ENCODE data around the gene GPHN. TPM values are rescaled to one million over a fixed set of nuclear protein-coding genes. Genes with fewer than 3 reads are reported as not detected.

The GPHN gene
- total RNA-seq, 1 experiment from 2014 or later = 18.1 TPM

DNA sequence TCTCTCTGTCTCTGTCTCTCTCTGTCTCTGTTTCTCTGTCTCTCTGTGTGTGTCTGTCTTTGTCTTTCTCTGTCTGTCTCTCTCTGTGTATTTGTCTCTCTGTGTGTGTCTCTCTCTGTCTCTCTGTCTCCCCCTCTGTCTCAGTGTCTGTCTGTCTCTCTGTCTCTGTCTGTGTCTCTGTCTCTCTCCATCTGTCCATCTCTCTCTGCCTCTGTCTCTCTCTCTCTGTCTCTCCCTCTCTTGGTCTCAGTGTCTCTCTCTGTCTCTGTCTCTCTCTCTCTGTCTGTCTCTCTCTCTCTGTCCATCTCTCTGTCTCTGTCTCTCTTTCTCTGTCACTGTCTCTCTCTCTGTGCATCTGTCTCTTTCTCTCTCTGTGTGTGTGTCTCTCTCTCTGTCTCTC, 537.5 kb downstream of the GPHN start:
- CTCF ChIA-PET = no interaction called here
- ATAC-seq = no peak

DNA sequence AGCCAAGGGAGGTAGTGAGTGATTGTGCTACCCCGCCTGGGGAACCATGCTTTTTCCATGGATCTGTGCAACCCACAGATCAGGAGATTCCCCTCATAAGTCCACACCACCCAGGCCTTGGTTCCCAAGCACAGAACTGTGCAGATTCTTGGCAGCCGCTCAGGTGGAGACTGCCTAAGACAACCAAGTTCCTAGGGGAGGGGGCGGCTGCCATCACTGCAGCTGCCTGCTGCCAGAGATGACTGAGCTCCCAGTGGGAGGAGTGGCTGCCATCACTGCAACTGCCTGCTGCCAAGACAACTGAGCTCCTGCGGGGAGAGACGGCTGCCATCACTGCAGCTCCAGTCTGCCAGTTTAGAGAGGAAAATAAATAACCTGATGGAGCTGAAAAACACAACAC, 542.9 kb downstream of the GPHN start:
- POLR2A ChIA-PET = no interaction called here

More for the DNA sequence above, 537.5 kb downstream of the GPHN start:
- H3K27me3 Mint-ChIP-seq (ENCODE audit: low read depth) = no peaks in the 10 kb centered on the region
- peaks cover 17% of the 10 kb centered on the region for H3K9me3 Mint-ChIP-seq
- no peak for DNase-seq (ENCODE audit: low spot score)
- H3K27ac Mint-ChIP-seq = no peak overlapping the region
- H3K36me3 Mint-ChIP-seq = peaks cover 6% of the 10 kb centered on the region
- POLR2A ChIA-PET = no interaction called here
- no peak for TF ChIP-seq ZNF416 (CRISPR knock-in tag; IDR thresholded peaks at IDR 0.05)
- no peak for TF ChIP-seq TEAD1 (CRISPR knock-in tag; IDR thresholded peaks at IDR 0.05)
- TF ChIP-seq GABPB1 (CRISPR knock-in tag; IDR thresholded peaks at IDR 0.05) = no peak
- TF ChIP-seq ATF1 (CRISPR knock-in tag; IDR thresholded peaks at IDR 0.05) = no peak
- TF ChIP-seq NFE2L1 (CRISPR knock-in tag; IDR thresholded peaks at IDR 0.05) = no peak
- TF ChIP-seq, protein P1, sequence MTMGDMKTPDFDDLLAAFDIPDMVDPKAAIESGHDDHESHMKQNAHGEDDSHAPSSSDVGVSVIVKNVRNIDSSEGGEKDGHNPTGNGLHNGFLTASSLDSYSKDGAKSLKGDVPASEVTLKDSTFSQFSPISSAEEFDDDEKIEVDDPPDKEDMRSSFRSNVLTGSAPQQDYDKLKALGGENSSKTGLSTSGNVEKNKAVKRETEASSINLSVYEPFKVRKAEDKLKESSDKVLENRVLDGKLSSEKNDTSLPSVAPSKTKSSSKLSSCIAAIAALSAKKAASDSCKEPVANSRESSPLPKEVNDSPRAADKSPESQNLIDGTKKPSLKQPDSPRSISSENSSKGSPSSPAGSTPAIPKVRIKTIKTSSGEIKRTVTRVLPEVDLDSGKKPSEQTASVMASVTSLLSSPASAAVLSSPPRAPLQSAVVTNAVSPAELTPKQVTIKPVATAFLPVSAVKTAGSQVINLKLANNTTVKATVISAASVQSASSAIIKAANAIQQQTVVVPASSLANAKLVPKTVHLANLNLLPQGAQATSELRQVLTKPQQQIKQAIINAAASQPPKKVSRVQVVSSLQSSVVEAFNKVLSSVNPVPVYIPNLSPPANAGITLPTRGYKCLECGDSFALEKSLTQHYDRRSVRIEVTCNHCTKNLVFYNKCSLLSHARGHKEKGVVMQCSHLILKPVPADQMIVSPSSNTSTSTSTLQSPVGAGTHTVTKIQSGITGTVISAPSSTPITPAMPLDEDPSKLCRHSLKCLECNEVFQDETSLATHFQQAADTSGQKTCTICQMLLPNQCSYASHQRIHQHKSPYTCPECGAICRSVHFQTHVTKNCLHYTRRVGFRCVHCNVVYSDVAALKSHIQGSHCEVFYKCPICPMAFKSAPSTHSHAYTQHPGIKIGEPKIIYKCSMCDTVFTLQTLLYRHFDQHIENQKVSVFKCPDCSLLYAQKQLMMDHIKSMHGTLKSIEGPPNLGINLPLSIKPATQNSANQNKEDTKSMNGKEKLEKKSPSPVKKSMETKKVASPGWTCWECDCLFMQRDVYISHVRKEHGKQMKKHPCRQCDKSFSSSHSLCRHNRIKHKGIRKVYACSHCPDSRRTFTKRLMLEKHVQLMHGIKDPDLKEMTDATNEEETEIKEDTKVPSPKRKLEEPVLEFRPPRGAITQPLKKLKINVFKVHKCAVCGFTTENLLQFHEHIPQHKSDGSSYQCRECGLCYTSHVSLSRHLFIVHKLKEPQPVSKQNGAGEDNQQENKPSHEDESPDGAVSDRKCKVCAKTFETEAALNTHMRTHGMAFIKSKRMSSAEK (CRISPR knock-in tag; IDR thresholded peaks at IDR 0.05; ENCODE audit: borderline replicate concordance) = no peak
- TF ChIP-seq, protein P2, sequence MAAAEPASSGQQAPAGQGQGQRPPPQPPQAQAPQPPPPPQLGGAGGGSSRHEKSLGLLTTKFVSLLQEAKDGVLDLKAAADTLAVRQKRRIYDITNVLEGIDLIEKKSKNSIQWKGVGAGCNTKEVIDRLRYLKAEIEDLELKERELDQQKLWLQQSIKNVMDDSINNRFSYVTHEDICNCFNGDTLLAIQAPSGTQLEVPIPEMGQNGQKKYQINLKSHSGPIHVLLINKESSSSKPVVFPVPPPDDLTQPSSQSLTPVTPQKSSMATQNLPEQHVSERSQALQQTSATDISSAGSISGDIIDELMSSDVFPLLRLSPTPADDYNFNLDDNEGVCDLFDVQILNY (CRISPR knock-in tag; IDR thresholded peaks at IDR 0.05) = no peak
- TF ChIP-seq, protein P3, sequence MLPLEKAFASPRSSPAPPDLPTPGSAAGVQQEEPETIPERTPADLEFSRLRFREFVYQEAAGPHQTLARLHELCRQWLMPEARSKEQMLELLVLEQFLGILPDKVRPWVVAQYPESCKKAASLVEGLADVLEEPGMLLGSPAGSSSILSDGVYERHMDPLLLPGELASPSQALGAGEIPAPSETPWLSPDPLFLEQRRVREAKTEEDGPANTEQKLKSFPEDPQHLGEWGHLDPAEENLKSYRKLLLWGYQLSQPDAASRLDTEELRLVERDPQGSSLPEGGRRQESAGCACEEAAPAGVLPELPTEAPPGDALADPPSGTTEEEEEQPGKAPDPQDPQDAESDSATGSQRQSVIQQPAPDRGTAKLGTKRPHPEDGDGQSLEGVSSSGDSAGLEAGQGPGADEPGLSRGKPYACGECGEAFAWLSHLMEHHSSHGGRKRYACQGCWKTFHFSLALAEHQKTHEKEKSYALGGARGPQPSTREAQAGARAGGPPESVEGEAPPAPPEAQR (CRISPR knock-in tag; IDR thresholded peaks at IDR 0.05) = no peak
- TF ChIP-seq TEAD4 (CRISPR knock-in tag; IDR thresholded peaks at IDR 0.05) = no peak
- TF ChIP-seq, protein P4, sequence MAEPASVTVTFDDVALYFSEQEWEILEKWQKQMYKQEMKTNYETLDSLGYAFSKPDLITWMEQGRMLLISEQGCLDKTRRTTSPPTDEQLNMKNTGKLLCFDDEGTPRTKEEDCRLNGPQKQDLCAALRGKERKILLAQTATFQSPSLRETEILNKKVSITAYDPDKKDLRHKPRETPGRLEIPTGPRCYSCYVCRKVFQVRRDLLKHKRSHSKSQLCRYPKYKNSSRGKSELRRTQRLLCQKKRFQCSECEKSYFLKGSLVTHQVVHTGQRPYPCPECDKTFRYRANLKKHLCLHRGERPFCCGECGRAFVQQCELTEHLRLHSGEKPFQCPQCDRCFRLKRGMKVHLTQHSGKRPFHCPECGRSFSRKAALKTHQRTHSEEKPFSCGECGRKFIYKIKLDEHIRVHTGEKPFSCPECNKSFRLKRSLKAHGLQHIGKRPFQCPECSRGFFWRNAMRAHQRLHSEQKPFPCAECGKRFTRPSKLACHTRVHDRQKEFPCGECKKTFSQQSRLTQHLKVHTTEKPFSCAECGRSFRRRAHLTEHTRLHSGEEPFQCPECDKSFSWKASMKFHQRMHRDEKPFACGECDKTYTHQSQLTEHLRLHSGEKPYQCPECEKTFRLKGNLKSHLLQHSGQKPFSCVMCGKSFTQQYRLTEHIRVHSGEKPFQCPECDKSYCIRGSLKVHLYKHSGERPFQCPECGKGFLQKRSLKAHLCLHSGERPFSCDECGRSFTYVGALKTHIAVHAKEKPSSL (CRISPR knock-in tag; conservative IDR thresholded peaks at IDR 0.05) = no peak
- TF ChIP-seq SOX15 (CRISPR knock-in tag; IDR thresholded peaks at IDR 0.05) = no peak
- TF ChIP-seq SMAD4 (CRISPR knock-in tag; IDR thresholded peaks at IDR 0.05) = no peak
- TF ChIP-seq ZNF121 (CRISPR knock-in tag; IDR thresholded peaks at IDR 0.05) = no peak
- no peak for TF ChIP-seq GTF2I (CRISPR knock-in tag; conservative IDR thresholded peaks at IDR 0.05)
- no peak for TF ChIP-seq MYBL2 (CRISPR knock-in tag; IDR thresholded peaks at IDR 0.05)
- no peak for TF ChIP-seq ZNF396 (CRISPR knock-in tag; IDR thresholded peaks at IDR 0.05; ENCODE audit: borderline replicate concordance)
- no peak for TF ChIP-seq ZNF232 (CRISPR knock-in tag; IDR thresholded peaks at IDR 0.05)
- TF ChIP-seq IRF2 (CRISPR knock-in tag; IDR thresholded peaks at IDR 0.05; ENCODE audit: borderline replicate concordance, low read depth) = no peak
- no peak overlapping the region for H3K4me3 Mint-ChIP-seq
- no peaks in the 10 kb centered on the region for H3K4me1 Mint-ChIP-seq

More for the DNA sequence above, 542.9 kb downstream of the GPHN start:
- no peak for TF ChIP-seq NR2C2 (CRISPR knock-in tag; IDR thresholded peaks at IDR 0.05)
- TF ChIP-seq SMAD4 (CRISPR knock-in tag; IDR thresholded peaks at IDR 0.05) = no peak
- TF ChIP-seq GABPB1 (CRISPR knock-in tag; IDR thresholded peaks at IDR 0.05) = no peak
- no peak for TF ChIP-seq OVOL2 (CRISPR knock-in tag; IDR thresholded peaks at IDR 0.05; ENCODE audit: borderline replicate concordance)
- TF ChIP-seq SMAD3 (CRISPR knock-in tag; IDR thresholded peaks at IDR 0.05; ENCODE audit: borderline replicate concordance) = no peak
- TF ChIP-seq, protein P5, sequence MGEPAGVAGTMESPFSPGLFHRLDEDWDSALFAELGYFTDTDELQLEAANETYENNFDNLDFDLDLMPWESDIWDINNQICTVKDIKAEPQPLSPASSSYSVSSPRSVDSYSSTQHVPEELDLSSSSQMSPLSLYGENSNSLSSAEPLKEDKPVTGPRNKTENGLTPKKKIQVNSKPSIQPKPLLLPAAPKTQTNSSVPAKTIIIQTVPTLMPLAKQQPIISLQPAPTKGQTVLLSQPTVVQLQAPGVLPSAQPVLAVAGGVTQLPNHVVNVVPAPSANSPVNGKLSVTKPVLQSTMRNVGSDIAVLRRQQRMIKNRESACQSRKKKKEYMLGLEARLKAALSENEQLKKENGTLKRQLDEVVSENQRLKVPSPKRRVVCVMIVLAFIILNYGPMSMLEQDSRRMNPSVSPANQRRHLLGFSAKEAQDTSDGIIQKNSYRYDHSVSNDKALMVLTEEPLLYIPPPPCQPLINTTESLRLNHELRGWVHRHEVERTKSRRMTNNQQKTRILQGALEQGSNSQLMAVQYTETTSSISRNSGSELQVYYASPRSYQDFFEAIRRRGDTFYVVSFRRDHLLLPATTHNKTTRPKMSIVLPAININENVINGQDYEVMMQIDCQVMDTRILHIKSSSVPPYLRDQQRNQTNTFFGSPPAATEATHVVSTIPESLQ (CRISPR knock-in tag; IDR thresholded peaks at IDR 0.05) = no peak
- no peak for TF ChIP-seq ETV6 (CRISPR knock-in tag; IDR thresholded peaks at IDR 0.05)
- peaks cover 56% of the 10 kb centered on the region for H3K9me3 Mint-ChIP-seq
- peaks cover 5% of the 10 kb centered on the region; the same call in 1 of the 2 replicates for H3K27me3 Mint-ChIP-seq (ENCODE audit: low read depth)
- H3K4me1 Mint-ChIP-seq = no peaks in the 10 kb centered on the region
- DNase-seq (ENCODE audit: low spot score) (no peak), ATAC-seq (no peak)
- peaks cover 58% of the 10 kb centered on the region for H3K36me3 Mint-ChIP-seq
- no peak overlapping the region for H3K27ac Mint-ChIP-seq
- no peak overlapping the region for H3K4me3 Mint-ChIP-seq
- CTCF ChIA-PET = no interaction called here
